GM12872 (cell line): ENCODE measurements around the gene NLE1.

Source experiments
- CTCF ChIP-seq: IDR thresholded peaks from 3 replicates; pipeline ENCODE4 v1.5.1; 2011; ENCODE audit warnings: low read depth, mild to moderate bottlenecking, low read length, moderate library complexity; ENCODE audit not compliant: insufficient read depth

Gene NLE1

GRCh38 chr17:35079547-35080423, 62.3 kb downstream of the NLE1 start:
- TF ChIP-seq CTCF: no peak
